ENCODE data around the gene PKDCC. TPM values are rescaled to one million over a fixed set of nuclear protein-coding genes. Genes with fewer than 3 reads are reported as not detected.

Gene PKDCC
- total RNA-seq, 2 donors from 2014 or later: 25.7 to 93.9 TPM

GRCh38 chr2:42001711-42002201, 46.1 kb upstream of the PKDCC start:
- DNase-seq (no peak), ATAC-seq (no peak)
- Histone ChIP-seq H3K27me3 (no peaks in the 10 kb centered on the region), H3K9me3 (no peaks in the 10 kb centered on the region), H3K4me3 (no peak overlapping the region), H3K4me1 (no peaks in the 10 kb centered on the region), H3K36me3 (replicated peaks in 1 of 2; ENCODE audit: insufficient read depth in 1 of 2, low read depth in 2 of 2) (no peaks in the 10 kb centered on the region), H3K27ac (no peak overlapping the region)
- TF ChIP-seq POLR2A (IDR thresholded peaks at IDR 0.05): no peak
- TF ChIP-seq, protein P1, sequence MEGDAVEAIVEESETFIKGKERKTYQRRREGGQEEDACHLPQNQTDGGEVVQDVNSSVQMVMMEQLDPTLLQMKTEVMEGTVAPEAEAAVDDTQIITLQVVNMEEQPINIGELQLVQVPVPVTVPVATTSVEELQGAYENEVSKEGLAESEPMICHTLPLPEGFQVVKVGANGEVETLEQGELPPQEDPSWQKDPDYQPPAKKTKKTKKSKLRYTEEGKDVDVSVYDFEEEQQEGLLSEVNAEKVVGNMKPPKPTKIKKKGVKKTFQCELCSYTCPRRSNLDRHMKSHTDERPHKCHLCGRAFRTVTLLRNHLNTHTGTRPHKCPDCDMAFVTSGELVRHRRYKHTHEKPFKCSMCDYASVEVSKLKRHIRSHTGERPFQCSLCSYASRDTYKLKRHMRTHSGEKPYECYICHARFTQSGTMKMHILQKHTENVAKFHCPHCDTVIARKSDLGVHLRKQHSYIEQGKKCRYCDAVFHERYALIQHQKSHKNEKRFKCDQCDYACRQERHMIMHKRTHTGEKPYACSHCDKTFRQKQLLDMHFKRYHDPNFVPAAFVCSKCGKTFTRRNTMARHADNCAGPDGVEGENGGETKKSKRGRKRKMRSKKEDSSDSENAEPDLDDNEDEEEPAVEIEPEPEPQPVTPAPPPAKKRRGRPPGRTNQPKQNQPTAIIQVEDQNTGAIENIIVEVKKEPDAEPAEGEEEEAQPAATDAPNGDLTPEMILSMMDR (IDR thresholded peaks at IDR 0.05): no peak
- intact Hi-C loops (cut with DNase I): no loop called here
- WGBS, 2 donors: 75 to 76% methylated on average over 21 of the region's 21 CpGs

GRCh38 chr2:42007551-42007950, 40.3 kb upstream of the PKDCC start:
- Histone ChIP-seq H3K27ac (no peak overlapping the region), H3K4me1 (no peaks in the 10 kb centered on the region), H3K9me3 (no peaks in the 10 kb centered on the region), H3K27me3 (no peaks in the 10 kb centered on the region), H3K36me3 (replicated peaks in 1 of 2; ENCODE audit: insufficient read depth in 1 of 2, low read depth in 2 of 2) (no peaks in the 10 kb centered on the region), H3K4me3 (no peak overlapping the region)
- TF ChIP-seq, protein P1 (IDR thresholded peaks at IDR 0.05): no peak
- TF ChIP-seq POLR2A (IDR thresholded peaks at IDR 0.05): no peak
- WGBS, 2 donors: 77 to 79% methylated on average over 7 of the region's 7 CpGs
- ATAC-seq: no peak
- intact Hi-C loops (cut with DNase I): no loop called here
- DNase-seq: no peak

- TF ChIP-seq POLR2A (IDR thresholded peaks at IDR 0.05): no peak
- TF ChIP-seq, protein P1 (IDR thresholded peaks at IDR 0.05): no peak
- 72 to 77% methylated on average over 10 of the region's 10 CpGs for WGBS, 2 donors
- Histone ChIP-seq H3K9me3 (no peaks in the 10 kb centered on the region), H3K36me3 (replicated peaks in 1 of 2; ENCODE audit: insufficient read depth in 1 of 2, low read depth in 2 of 2) (no peaks in the 10 kb centered on the region), H3K27ac (no peak overlapping the region), H3K27me3 (no peaks in the 10 kb centered on the region), H3K4me1 (no peaks in the 10 kb centered on the region), H3K4me3 (no peak overlapping the region)
- ATAC-seq: no peak
- DNase-seq: no peak
- intact Hi-C loops (cut with DNase I): no loop called here
Observed at GRCh38 chr2:42008241-42008921, 39.4 kb upstream of the PKDCC start.

DNA sequence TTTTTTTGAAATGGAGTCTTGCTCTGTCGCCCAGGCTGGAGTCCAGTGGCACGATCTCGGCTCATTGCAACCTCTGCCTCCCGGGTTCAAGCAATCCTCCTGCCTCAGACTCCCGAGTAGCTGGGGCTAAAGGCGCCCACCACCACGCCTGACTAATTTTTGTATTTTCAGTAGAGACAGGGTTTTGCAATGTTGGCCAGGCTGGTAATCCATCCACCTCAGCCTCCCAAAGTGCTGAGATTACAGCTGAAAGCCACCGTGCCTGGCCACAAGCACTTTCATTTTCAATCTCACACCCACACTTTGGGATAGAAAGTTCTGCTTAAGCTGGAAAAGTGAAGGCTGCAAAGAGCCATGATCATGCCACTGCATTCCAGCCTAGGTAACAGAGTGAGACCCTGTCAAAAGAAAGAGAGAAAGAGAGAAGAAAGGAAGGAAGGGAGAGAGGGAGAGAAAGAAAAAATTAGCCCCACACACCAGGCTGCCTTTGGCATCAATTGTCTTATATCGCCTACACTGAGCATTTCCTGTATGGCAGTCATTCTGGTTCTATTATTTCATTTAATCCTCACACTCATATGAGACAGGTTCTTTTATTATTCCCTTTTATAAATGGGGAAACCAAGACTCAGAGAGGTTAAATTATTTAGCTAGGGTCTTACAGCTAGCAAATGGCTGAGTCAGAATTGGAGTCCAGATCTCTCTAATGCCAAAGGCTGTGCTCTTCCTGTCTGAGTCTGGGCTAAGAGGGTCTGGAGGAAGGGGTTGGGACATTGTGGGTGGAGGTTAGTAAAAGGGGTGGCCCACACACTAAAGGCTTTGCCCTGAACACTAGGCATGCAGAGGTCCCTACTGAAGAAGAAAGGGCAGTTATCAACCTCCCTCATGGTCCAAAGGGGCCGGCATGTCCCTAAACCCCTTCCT, 37.9 kb upstream of the PKDCC start:
- H3K27ac ChIP-seq: no peak overlapping the region
- WGBS, 2 donors: 66 to 71% methylated on average over 10 of the region's 10 CpGs
- H3K4me3 ChIP-seq: no peak overlapping the region
- no peaks in the 10 kb centered on the region for H3K36me3 ChIP-seq (replicated peaks in 1 of 2; ENCODE audit: insufficient read depth in 1 of 2, low read depth in 2 of 2)
- no peaks in the 10 kb centered on the region for H3K9me3 ChIP-seq
- no peaks in the 10 kb centered on the region for H3K27me3 ChIP-seq
- TF ChIP-seq, protein P1 (IDR thresholded peaks at IDR 0.05): no peak
- TF ChIP-seq POLR2A (IDR thresholded peaks at IDR 0.05): no peak
- intact Hi-C loops (cut with DNase I): no loop called here
- ATAC-seq (no peak), DNase-seq (no peak)
- no peaks in the 10 kb centered on the region for H3K4me1 ChIP-seq

Measured in body of pancreas (tissue), 4 donors.